ENCODE data around the gene IL1RN.

IL1RN gene

DNA sequence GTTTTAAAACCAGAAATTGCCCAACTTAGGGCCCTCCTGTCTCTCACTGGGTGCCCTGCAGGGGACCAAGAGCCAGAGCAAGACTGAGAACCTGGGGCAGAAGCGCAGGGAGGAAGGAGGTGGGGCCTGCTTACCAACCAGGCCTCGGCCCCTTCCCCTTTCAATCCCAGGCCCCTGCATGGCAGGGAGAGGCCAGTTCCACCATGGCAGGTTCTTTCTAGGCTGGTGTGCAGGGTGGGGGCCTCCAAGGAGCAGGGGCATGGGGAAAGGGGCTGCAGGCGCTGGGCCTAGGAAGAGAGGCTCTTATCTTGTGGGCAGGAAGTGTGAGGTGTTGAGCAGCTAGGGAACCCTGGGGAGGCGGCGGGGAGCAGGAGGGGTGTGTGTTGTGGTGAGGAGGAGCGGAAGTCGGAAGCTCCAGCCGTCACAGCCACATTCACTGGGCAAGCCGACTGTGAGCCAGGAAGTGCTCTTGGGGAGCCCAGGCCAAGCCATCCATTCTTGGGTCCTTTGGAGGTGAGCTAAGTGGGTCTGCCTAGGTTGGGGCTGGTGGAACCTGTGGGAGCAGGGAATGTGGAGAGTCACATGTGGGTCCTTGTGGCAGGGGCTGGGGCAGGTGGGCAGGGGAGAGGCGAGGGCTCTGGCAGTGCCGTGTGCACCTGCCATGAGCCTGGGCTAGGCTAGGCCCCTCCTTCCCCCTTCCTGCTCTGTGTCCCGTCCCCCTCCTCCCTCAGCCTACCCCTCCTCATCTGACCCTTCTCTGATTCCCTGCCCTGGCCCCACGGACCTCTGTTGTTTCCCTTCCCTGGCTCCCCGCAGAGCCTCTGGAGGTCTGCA is 46.4 kb downstream of the IL1RN start, which contains the start of gene PSD4:
Gene PSD4, plus strand, starts transcription at position 430 of the 834 bp plus-strand sequence. CDS start 8,486 bp downstream, outside the sequence.
- TF ChIP-seq, protein P1, sequence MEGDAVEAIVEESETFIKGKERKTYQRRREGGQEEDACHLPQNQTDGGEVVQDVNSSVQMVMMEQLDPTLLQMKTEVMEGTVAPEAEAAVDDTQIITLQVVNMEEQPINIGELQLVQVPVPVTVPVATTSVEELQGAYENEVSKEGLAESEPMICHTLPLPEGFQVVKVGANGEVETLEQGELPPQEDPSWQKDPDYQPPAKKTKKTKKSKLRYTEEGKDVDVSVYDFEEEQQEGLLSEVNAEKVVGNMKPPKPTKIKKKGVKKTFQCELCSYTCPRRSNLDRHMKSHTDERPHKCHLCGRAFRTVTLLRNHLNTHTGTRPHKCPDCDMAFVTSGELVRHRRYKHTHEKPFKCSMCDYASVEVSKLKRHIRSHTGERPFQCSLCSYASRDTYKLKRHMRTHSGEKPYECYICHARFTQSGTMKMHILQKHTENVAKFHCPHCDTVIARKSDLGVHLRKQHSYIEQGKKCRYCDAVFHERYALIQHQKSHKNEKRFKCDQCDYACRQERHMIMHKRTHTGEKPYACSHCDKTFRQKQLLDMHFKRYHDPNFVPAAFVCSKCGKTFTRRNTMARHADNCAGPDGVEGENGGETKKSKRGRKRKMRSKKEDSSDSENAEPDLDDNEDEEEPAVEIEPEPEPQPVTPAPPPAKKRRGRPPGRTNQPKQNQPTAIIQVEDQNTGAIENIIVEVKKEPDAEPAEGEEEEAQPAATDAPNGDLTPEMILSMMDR (conservative IDR thresholded peaks at IDR 0.05; ENCODE audit: control insufficient read depth, insufficient read depth, low read depth, low read length), result no peak
- no peak for DNase-seq (ENCODE audit: low read depth)
- H3K4me3 ChIP-seq (ENCODE audit: control insufficient read depth, low read depth, low read length), result no peak within 1 kb of the TSS

DNA sequence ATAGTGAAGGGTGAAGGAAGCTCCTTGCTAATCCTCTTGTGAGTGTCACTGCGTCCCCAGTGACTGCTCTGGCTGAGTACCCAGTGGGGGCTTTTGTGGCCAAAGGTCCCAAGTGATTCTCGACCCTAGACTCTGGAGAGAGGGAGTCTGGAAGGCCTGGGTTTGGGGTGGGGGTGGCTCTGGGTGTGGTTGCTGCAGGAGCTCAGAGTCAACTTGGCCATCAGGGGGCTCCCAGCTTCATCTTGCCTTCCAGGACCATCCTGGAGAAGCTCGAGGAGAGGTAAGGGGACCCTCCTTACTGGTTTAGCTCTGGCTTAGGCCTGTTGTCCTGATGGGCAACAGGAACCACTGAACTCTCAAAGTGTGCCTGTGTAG is 47.0 kb downstream of the IL1RN start:
- DNase-seq (ENCODE audit: low read depth), result no peak
- H3K4me3 ChIP-seq (ENCODE audit: control insufficient read depth, low read depth, low read length), result no peak overlapping the region
- TF ChIP-seq, protein P1 (conservative IDR thresholded peaks at IDR 0.05; ENCODE audit: control insufficient read depth, insufficient read depth, low read depth, low read length), result no peak

DNA sequence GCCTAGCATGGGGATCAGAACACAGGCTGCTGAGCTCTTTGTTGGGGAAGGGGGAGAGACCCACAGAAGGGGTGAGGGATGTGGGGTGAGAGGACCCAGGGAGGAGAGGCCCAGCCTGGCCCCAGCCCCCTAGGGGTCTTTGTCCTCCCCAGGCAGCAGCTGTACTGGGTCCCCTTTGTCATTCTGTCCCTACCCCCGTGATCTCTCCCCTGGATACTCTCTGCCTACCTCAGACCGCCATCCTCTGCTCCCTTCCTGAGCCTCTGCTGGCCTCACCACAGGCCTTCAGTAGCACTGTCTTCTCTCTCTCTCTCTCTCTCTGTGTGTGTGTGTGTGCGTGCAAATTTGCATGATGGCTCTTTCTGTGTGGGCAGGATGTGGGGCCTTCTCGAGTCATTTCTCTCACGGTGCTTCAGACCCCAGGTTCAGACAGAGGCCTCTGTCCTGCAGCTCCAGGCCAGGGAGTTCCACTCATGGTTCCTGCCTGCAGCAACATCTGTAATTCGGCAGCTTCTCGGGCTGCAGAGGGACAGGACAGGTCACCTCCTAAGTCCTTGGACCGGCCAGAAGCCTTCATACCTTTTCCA is 47.7 kb downstream of the IL1RN start:
- no peak for DNase-seq (ENCODE audit: low read depth)
- TF ChIP-seq, protein P1 (conservative IDR thresholded peaks at IDR 0.05; ENCODE audit: control insufficient read depth, insufficient read depth, low read depth, low read length), result no peak
- H3K4me3 ChIP-seq (ENCODE audit: control insufficient read depth, low read depth, low read length), result no peak overlapping the region

DNA sequence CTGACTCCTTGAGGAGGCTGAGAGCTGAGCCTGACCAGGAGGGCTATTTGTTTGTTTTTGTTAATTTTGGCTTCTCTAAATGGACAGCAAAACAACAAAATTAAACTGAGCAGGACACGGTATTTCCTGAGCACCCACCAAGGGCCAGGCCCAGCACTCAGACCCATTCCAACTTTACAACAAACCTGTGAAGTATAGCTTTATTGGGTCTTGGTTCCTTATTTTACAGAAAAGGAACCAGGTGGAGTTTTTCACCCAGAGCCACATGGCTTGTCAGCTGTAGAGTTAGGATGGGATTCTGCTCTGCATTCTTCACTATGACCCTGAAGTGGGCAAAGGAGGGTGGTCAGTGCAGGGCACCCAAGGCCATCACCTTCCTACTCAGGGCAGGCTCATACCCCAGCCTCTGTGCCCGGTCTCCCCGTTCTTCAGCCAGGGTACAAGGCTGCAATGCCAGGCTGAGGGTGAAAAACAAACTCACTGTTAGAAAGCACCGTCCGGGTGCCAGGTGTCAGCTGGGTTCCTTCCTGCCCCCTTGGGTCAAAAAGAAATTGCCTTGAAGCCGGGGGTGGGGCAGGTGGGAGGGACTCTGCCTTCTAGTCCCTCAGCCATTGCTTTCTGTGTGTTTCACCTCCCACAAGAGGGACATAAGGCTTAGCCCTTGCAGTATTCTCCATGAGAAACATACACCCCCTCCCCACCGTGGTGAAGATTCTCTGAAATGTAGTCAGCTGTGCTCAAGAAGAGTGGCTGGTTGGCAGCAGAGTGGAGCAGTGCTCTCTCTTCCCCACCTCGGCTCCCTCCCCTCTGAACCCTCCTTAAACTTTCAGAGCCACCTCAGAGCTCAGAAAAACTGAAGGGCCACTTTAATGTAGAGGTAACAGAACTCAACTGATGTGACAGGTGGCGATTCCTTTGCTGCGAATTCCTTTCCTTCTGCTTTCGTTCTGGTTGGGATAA is 48.6 kb downstream of the IL1RN start:
- no peak overlapping the region for H3K4me3 ChIP-seq (ENCODE audit: control insufficient read depth, low read depth, low read length)
- TF ChIP-seq, protein P1 (conservative IDR thresholded peaks at IDR 0.05; ENCODE audit: control insufficient read depth, insufficient read depth, low read depth, low read length), result no peak
- DNase-seq (ENCODE audit: low read depth), result no peak

DNA sequence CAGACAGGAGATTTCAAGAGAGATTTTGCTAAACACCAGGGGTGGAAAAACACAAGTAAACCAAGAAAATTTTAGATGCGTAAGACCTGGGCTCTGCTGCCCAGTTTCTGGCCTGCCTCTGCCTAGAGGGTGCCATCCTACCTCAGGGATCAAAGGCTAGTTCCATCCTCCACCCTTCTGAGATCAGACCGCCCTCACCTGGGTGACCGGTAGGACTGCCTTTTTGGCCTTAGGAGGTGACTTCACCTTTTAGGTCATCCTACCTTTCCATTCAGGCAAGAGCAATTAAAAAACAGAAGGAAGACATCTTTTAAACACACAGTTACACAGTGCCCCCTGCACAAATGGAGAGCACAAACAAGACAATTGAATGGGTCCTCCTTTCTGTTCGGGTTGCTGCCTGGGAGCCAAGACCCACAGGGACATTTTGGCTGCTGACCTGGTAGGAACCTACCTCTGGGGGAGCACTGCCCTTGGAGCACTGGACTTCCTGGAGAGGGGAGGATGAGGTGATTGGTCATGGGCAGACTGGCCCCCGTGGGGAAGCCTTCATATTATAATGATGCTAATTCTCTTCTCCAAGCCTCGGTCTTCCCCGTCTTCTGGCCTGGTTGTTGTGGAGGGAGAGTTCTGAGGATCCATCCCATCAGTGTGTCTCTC is 49.4 kb downstream of the IL1RN start:
- TF ChIP-seq, protein P1 (conservative IDR thresholded peaks at IDR 0.05; ENCODE audit: control insufficient read depth, insufficient read depth, low read depth, low read length), result no peak
- H3K4me3 ChIP-seq (ENCODE audit: control insufficient read depth, low read depth, low read length), result no peak overlapping the region
- DNase-seq (ENCODE audit: low read depth), result no peak
